D341Med (cell line): ENCODE measurements around the gene HOXC11.

Experiments
- DNase-seq: peaks from one replicate; pipeline ENCODE4 v3.0.0; 2012; ENCODE audit warnings: low spot score

Gene HOXC11

GRCh38 chr12:53974084-53975063 lies 1.4 kb downstream of the HOXC11 start, which contains the start of gene HOTAIR:
Gene HOTAIR, minus strand, starts transcription at chr12:53974954.
- DNase-seq = peak; percentile 69

GRCh38 chr12:53975064-53975471 lies 2.1 kb downstream of the HOXC11 start:
- DNase-seq = no peak

DNA sequence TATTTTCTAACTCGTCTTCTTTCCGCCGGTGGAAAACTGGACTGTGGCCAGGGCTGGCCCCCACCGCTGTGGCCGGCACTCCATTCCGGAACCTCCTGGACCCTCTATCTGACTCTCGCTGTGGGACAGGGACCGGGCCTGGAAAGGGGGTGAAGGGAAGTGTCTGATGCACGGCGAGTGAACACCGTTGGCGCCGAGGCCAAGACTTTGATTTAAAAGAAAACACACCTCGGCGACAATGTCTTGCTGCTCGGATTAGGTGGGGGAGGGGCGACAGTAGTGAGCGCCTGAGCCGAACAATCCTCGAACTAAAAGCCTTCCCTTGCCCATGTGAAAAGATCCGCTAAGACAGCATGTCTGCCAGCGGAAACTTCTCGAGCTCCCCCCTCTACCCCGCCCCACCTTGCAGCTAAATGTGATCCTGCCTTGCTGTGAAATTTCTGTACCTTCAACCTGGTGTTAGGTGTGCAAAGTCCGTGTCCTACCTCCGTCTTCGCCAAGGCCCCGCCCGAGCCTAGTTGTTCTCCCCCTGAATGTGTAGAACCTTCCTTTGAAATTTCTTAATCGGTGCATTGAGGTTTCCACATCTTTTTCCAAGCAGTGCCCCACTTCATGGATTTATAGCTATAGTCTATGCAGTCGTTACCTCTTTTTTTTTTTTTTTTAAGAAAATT lies 2.7 kb downstream of the HOXC11 start:
- DNase-seq = no peak

GRCh38 chr12:53976172-53976822 lies 3.4 kb downstream of the HOXC11 start:
- no peak for DNase-seq

GRCh38 chr12:53976823-53977595 lies 4.1 kb downstream of the HOXC11 start:
- no peak for DNase-seq

DNA sequence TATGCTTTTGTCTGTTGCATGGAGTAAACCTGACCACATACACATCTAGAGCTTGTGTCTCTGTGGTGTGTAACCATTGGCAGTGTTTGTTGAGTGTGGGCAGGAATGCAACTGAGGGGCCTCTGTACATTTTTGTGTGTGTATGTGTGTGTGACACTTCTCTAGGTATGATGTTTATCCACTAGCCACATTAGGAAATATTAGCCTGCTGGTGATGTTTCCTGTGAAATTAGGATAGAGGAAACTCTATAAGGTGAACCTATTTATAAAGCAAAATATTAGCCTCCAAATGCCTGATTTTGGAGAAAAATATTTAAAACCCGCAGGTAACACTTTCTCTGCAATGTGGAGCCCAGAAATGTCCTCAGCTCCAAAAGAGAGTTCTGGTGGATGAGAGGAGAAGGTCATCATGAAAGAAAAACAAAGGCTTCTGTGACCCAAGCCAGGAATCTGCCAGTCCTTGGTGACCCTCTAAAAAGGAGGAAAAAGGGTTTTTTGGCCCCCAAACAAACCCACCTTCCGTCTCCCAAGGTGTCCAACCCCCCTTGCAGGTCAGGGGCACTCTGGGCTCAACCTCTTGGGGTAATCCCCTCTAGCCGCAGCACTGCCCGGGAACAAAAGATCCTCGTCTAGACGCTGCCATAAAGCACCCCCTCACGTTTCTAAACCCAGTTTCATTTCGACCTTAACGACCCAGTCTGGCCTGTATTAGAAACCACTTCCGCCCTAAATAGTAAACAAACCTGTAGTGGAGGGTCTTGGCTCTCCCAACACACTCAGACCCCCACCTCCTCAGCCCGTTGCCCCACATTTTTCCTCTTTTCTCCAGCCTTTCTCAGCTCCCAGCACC lies 4.9 kb downstream of the HOXC11 start:
- DNase-seq = no peak

- DNase-seq = no peak
These were observed 5.8 kb downstream of the HOXC11 start for GRCh38 chr12:53978477-53979356.

DNA sequence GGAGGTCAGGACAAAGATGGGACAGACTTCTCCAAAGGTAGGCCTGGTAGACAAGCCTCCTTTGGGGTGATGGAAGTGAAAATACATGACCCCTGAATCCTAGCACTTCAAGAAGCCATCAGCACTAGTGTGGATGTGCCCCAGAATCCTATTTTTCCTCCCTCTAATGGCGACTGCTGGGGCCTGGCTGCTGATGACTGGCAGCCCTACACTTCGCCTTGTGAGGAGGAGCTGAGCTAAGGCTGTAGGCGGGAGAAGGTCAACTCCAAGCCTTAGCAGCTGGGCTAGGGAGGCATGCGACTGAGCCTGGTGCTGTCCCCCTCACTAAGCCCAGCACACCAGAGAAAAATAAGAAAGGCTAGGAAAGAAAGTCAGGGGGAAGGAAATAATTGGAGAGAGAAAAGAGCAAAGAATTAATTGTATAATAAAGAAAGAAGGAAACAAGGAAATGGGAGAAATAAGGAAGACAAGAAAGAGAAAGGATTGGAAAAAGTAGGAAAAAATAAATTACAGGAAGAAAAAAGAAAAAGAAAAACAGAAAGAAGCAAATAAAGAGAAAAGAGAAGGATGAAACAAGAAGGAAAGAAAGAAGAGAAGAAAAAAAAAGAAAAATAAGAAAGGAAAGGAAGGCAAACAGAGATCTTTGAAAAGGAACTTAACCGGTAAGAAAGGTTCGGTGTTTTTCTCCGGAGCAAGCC lies 7.3 kb downstream of the HOXC11 start:
- DNase-seq = no peak

GRCh38 chr12:53980802-53981496 lies 8.0 kb downstream of the HOXC11 start:
- DNase-seq = no peak

DNA sequence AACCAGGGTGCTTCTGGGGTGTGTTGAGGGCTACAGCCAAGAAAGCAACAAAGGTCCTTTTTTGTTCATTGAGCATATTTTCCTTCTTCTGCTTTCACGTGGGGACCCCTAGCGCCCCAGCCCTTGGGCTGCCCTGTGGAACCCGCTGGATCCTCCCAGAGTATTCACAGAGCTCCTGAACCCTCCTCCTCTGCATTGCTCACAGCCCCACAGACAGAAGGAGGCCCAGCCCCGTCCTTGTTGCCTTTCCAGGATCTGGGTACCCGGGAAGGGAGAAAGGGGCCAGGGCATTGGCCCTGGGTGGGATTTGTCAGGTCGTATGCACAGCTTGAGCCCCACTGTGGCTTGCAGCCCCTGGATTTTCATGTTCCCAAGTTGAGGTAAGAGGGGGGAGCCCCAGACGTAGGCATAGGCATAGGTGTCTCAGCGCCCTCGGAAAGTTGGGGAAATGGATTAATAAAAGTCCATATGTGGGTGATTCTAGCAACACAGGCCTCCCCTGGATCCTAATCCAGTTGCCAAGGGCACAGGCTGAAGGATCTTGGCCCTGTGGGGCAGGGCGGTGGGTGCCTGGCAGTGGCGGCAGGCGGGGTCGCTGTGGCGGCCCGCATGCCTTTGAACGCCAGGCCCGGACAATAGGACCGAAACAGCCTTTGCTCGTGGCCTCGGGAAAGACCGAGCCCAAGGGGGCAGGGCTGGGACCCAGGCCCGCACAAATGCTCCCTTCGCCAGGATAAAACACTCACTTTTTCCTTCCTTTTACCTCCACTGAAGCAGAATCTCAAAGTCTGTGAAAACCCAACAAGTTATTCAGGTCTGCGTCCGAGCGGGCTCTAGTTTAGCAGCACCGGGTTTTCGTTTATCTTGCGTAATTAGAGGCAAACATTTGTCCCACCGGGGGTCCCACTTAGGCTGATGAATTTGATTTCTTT lies 9.0 kb downstream of the HOXC11 start:
- DNase-seq = no peak

GRCh38 chr12:53982648-53983567 lies 10.0 kb downstream of the HOXC11 start:
- DNase-seq = no peak

- DNase-seq = no peak
These were observed 10.6 kb downstream of the HOXC11 start for GRCh38 chr12:53983568-53983949.

DNA sequence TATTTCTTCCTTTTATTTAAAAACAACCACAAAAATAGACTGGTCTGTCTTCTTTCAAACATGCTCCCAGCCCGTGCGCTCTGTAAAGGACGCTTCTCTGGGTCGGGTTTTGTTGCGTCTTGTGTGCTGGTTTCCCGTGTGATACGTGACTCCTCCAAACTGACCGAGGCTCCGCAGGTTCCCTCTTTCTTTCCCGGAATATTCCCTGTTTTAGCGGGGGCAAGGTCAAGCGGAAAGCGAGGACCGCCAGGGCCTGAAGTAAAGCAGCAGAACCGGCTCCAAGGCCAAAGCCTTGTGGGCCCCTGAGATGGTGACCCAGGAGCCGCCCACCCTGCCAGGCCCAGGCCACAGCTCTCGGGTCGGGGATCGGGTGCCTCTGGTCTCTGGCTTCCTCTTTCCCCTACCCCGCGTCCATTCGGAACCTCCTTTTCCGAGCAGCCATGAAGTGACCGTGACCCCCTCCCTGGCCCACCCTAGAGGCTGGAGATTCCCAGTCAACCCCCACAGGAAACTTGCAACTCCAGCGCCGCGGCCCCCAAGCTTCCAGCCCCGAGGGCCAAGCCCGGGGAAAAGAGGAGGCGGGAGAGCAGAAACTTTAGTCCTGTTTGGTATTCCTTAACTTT lies 11.1 kb downstream of the HOXC11 start:
- no peak for DNase-seq

GRCh38 chr12:53984901-53985691 lies 12.2 kb downstream of the HOXC11 start, which contains the start of gene HOXC10:
Gene HOXC10, plus strand, starts transcription at chr12:53985146. Its CDS starts 114 bp downstream, at chr12:53985260.
- peak; percentile 92 for DNase-seq

- no peak for DNase-seq
These were observed 12.7 kb downstream of the HOXC11 start for GRCh38 chr12:53985692-53985993.
